Erythroblast (primary cell): Measurements from ENCODE around the gene DOK5.

Experiments
- DNase-seq, 2 experiments: peaks; one replicate each; lab custom pipeline; 2025; lab: John Stamatoyannopoulos, UW
- GATA1 ChIP-seq: IDR thresholded peaks from 2 replicates; pipeline ENCODE4 v1.6.1; 2011; ENCODE audit warnings: low read depth, mild to moderate bottlenecking, control low read depth, low read length, moderate library complexity
- POLR2A ChIP-seq: IDR thresholded peaks from 2 replicates; pipeline ENCODE4 v1.6.1; 2011; ENCODE audit warnings: mild to moderate bottlenecking, low read length

Gene DOK5

DNA sequence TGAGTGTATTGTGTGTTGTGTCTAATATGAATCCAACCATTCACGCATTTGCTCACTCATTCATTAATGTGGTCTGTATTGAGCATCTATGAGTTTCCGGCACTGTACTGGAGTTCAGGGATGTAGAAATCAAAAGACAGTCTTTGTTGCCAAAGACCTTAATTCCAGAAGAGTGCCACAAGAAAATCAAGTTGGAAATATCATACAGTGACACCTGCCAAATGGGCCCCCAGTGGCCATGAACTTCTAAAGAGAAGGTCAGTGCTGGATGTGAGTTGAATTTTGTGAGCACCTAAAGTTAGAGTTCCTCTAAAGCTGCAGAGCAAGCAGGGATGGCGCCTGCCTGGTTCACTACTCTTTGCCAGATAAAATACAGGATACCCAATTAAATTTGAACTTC is 175.9 kb downstream of the DOK5 start:
- no peak for DNase-seq
- TF ChIP-seq GATA1 (no peak), POLR2A (no peak)

DNA sequence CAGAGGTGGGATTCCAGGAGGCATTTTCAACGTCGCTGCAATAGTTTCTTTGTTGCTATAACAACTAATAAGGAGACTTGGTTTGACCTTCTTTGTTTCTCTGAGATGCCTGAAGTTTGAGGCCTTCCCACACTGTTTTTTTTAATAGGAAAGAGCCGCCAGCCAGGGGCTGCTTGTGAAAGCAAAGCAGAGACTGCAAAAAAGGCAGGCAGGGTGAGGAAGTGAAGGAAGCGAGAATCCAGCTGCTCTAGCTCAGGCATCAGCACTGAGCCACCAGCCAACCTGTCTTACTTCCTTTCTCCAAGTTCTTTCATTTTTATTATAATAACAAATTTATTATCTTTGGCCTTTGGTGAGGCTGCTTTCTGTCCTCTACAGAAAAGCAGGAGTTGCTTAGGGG is 179.1 kb downstream of the DOK5 start:
- TF ChIP-seq POLR2A (no peak), GATA1 (no peak)
- no peak for DNase-seq

DNA sequence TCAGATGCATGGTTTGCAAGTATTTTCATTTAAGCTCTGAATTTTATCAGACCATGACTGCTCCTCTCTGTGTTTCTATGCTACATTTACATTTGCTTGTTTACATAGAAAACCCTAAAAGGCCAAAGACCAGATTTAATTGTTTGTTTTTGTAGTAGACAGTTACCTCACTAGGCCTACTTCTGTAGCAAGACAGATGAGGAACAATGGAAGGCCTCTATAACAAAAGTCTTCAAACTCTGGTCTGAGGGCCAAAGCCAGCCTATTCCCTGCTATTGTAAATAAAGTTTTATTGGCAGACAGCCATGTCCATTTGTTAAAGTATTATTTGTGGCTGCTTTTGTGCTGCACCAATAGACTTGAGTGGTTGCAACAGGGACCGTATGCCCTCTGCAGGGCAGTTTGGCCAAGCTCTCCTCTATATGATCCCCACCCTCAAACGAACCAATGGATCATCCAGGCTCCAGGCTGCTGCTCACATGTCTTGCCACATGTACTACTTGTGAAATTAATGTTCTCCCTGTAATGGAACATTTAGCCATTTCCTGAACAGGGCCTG is 182.0 kb downstream of the DOK5 start:
- no peak for TF ChIP-seq GATA1
- no peak for TF ChIP-seq POLR2A
- no peak for DNase-seq

DNA sequence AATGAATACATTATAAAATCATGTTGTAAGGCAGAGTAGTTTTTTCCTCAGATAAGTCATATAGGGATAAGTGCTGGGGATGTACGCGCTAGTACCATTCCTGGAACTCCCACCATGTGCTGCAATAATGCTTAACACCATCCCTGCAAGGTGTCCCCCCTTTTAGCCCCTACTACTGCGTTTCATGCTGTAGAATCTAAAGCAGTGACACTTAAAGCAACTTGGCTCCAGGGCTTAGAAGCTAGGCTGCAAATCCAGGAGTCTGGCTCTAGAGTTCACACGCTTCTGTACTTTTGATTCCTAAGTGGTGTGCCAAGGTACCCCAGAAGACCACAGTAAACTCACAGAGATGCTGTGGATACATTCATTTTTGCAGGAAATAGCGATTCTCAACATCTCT is 183.1 kb downstream of the DOK5 start:
- TF ChIP-seq POLR2A (no peak), GATA1 (no peak)
- DNase-seq = no peak

DNA sequence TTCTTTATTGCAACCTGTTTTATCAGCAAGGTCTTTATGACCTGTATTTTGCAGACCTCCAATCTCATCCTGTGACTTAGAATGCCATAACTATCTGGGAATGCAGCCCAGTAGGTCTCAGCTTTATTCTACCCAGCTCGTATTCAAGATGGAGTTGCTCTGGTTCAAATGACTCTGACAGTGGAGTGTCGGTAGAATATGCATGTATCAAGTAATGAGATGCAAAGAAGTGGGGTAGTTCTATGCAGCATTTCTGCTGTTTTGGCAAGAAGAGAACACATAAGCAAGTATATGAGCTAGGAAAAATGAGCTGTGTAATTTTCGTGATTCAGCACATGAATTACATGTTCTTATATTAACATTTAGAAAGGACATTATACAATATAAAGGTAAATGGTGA is 185.9 kb downstream of the DOK5 start:
- no peak for TF ChIP-seq POLR2A
- no peak for TF ChIP-seq GATA1
- no peak for DNase-seq

DNA sequence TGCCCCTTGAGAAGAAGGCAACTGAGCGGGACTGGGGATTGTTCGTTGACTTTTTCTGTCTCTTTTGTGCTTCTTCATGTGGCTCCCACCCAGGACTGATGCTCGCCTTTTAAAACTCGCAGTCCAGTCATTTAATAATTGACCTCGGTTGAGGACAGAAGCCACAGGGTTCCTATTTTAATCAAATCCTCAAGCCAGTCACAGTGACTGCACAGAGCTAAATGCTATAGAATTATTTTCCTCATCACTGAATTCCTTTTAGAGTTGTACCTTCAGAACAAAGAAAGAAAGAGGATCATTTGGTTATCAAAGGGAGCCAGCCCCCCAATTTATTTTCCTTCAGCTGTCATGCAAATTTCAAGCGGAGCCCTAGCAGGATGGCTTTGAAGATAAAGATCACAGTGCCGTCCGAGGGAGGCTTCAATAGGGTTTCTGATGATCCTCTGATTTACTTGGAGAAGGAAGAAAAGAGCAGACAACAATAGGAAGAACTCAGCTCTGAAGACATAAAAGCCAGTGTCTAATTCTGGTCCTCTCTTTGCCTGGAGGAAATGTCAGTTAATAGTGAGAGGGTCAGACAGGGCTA is 186.6 kb downstream of the DOK5 start:
- DNase-seq = no peak

DNA sequence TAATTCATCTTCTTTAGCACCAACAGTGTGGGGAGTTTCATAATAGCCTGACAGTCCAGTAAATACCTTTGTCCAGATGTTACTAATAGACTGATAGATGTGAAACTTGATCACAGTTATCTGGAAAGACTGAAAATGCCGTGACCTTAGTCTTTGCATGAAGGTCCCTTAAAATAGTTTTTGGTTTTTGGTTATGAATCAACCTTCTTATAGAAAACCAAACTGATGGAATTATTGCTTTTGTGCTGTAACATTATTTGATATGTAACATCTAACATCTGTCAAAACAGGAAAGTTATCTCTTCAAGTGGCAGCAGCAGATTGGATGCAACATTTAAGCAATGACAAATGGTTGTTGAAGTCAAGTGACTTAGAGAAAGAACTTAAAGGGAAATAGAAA is 190.4 kb downstream of the DOK5 start:
- no peak for TF ChIP-seq GATA1
- no peak for TF ChIP-seq POLR2A
- no peak for DNase-seq

More for the DNA sequence above, 186.6 kb downstream of the DOK5 start:
- no peak for TF ChIP-seq GATA1
- no peak for TF ChIP-seq POLR2A

DNA sequence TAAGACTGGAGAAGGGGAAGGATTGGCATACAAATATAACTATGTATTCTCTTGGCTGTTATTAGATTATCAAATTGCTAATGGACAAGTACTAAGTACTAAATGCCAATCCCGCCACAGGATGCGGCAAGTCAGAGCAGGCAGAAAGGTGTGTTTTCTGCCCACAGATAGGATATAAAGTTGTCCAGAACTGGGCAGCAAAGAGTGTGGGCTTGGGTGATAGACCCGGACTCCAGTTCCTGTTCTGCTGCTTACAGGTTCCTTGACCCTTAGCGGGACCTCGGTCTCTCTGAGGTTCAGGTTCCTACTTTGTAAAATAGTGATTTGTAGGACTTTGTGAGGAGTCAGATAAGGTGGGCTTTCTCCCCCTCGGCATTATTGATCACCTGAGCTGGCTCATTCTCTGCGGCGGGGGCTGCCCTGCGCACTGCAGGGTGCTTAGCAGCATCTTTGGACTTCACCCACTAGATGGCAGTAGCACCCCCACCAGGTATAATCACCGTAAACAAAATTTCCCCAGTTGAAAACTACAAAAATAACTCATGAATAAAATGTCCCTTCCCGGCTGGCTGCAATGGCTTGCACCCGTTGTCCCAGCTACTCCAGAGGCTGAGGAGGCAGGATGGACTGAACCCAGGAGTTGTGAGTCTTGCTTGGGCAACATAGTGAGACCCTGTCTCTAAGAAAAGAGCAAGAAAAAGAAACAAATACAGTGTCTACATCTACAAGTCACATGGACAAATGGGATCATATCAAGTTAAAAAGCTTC is 193.1 kb downstream of the DOK5 start:
- TF ChIP-seq GATA1 (no peak), POLR2A (no peak)
- DNase-seq = peak; percentile 12 to 42

DNA sequence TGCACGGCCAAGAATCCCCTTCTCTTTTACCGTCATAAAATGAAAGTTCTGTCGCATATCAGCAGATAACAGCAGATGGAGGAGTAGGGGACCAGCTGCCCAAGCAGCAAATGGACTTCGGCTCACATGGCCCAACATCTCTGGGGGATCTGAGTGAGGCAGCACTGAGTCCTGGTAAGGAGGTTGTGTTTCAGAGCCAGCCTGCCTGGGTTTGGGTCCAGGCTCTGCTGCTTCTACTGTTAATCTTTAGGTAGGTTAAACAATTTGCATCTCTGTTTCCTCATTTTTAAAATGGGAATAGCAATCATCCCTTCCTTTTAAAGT is 193.6 kb downstream of the DOK5 start:
- TF ChIP-seq GATA1 = no peak
- no peak for TF ChIP-seq POLR2A
- DNase-seq = no peak

DNA sequence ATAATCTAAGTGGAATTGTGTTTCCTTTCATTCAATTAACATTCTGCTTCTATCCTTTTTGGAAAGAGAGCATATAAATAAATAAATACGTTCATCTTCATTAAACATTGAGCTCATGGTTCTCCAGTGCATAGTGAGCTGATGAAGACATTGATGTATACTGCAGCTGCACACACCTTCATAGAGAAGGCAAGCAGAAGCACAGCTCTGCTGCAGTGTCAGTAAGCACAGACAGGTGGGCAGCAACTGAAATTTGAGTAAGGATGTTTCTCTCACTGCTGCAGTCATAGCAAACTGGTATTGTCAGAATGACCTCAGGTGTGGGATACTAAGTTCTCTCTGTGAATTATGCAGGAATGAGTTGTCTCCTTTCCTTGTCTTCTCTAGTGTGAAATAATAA is 202.9 kb downstream of the DOK5 start:
- no peak for DNase-seq
- no peak for TF ChIP-seq GATA1
- no peak for TF ChIP-seq POLR2A

DNA sequence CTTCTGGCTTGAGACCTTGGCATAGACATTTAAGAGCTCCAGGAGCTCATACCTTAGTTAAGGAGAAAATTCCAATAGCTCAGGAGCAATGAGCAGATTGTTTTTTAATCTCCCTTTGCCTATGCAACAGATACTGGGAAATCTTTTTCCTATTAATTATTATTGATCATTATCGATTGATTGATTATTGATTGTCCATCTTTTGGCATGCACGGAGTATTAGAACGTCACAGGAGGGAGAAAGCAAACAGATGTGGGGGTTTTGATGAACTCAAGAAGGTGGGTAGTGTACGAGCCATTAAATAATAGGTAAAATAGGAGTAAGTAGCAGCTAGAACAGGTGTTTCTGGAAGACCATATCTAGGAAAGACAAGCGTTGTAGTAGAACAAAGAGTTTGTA is 205.0 kb downstream of the DOK5 start:
- DNase-seq = no peak

DNA sequence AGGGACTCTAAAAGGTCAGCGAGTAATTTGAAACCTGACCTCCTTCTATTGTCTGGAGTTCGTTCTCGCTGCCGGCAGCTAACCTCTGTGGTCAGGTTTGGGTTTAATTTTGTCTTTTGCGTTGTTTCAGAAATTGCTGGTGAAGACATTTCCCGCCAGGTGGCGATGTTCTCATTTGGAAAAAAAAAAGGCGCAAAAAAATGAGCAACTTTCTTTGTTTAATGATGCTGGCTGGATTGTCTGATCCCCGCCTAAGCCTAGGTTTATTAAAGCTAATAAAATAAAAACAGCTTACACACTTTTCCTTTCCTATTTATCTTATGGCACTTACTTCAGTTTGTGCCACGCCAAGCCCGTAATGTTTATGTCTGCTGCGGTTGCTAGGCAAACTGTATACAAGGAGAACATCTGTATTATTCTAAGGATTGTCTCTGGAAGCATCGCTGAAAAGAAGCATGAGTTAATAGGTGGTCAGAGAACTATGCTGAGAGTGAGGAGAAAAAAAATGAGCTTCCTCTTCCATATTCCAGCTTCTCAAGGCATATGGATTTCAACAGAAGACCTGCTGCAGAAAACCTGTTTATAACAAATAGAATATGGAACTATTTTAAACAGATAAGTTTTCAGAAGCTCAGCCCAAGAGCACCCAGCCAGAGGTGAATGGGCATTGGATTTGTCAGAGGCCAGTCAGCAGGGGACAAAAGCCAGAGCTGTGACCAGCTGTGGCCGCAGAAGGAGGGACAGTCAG is 205.7 kb downstream of the DOK5 start:
- no peak for TF ChIP-seq POLR2A
- no peak for TF ChIP-seq GATA1
- peak; percentile 22 to 53 for DNase-seq

More for the DNA sequence above, 205.0 kb downstream of the DOK5 start:
- TF ChIP-seq GATA1 = no peak
- TF ChIP-seq POLR2A = no peak

DNA sequence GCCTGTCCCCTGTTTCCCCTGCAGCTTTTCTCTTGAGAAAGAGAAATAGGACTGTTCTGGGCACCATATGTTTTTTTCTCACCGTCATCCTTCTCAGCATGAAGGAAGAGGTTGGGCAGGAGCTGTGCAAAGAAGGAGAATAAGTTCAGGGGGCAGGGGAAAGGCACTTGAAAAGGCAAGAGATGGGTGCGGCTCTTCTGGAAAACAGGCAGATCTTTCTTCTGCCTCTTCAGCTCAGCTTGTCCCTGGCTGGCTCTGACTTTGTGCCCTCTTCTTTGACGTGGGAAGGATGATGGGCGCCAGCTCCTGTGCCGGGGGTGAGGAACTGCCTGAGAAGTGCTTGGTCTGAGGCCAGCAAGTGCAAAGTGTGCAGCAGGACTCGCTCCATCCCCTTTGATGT is 206.5 kb downstream of the DOK5 start:
- TF ChIP-seq GATA1 (no peak), POLR2A (no peak)
- no peak for DNase-seq

DNA sequence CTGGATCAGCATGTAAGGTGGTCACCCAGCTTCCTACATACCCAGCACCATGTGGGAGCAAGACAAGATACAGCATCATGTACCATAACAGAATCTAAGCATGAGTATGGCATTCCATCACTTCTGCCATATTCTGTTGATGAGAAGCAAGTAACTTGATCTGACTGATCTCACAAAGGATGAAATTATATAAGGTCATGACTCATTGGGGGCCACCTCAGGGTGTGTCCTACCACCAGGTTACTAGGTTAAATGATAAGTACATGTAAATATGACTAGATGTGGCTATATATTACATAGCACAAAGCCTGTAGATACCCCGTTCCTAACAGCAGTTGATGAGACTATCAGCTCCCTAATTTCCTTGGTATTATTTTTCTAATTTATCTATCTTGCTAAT is 213.1 kb downstream of the DOK5 start:
- TF ChIP-seq GATA1 = no peak
- no peak for TF ChIP-seq POLR2A
- no peak for DNase-seq

DNA sequence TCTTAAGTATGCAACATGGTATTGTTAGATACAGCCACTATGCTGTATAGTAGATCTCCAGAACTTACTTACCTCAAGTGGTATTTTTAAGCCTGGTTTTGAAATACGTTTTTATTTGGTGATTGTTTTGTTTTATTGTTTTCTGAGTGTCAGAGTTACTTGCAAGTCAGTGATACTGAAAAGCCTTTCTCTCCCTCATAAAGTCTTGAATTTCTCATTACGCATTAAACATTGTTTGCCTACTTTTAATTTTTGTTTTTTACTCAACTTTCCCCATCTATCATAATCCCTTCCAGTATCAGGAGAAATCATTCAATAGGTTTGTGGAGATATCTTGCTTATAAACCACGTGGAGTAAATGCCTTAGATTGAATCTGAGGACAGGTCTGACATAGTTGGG is 214.9 kb downstream of the DOK5 start:
- TF ChIP-seq POLR2A (no peak), GATA1 (no peak)
- no peak for DNase-seq
